ENCODE results near the gene MNT.

The MNT gene

GRCh38 chr17:2395258-2396181 is 5.3 kb downstream of the MNT start:
- no peak for DNase-seq (ENCODE audit: low spot score)

GRCh38 chr17:2394775-2395201 is 6.1 kb downstream of the MNT start:
- no peak for DNase-seq (ENCODE audit: low spot score)

GRCh38 chr17:2393954-2394749 is 6.7 kb downstream of the MNT start:
- no peak for DNase-seq (ENCODE audit: low spot score)

- DNase-seq (ENCODE audit: low spot score): peak; percentile 91
These were observed 7.5 kb downstream of the MNT start for GRCh38 chr17:2393174-2393953.

- peak; percentile 97 for DNase-seq (ENCODE audit: low spot score)
These were observed 8.3 kb downstream of the MNT start for GRCh38 chr17:2392252-2393173.

GRCh38 chr17:2391597-2392251 is 9.1 kb downstream of the MNT start:
- DNase-seq (ENCODE audit: low spot score): no peak

- no peak for DNase-seq (ENCODE audit: low spot score)
These were observed 10.5 kb downstream of the MNT start for GRCh38 chr17:2390199-2390836.

- no peak for DNase-seq (ENCODE audit: low spot score)
These were observed 12.2 kb downstream of the MNT start for GRCh38 chr17:2388683-2389055.

GRCh38 chr17:2388020-2388682 is 12.7 kb downstream of the MNT start:
- no peak for DNase-seq (ENCODE audit: low spot score)

- DNase-seq (ENCODE audit: low spot score): no peak
These were observed 13.5 kb downstream of the MNT start for GRCh38 chr17:2387086-2388019.

- DNase-seq (ENCODE audit: low spot score): no peak
These were observed 14.3 kb downstream of the MNT start for GRCh38 chr17:2386400-2387085.

- no peak for DNase-seq (ENCODE audit: low spot score)
These were observed 15.3 kb downstream of the MNT start for GRCh38 chr17:2385240-2386210.

- no peak for DNase-seq (ENCODE audit: low spot score)
These were observed 16.3 kb downstream of the MNT start for GRCh38 chr17:2384439-2385127.

- no peak for DNase-seq (ENCODE audit: low spot score)
These were observed 17.2 kb downstream of the MNT start for GRCh38 chr17:2383628-2384167.

GRCh38 chr17:2380950-2381649 is 19.8 kb downstream of the MNT start:
- DNase-seq (ENCODE audit: low spot score): no peak
